ENCODE measurements around the gene IVNS1ABP. TPM values are rescaled to one million over a fixed set of nuclear protein-coding genes. Genes with fewer than 3 reads are reported as not detected.

The IVNS1ABP gene
- total RNA-seq, 4 donors from 2014 or later, result 41.8 to 125 (median 66.7) TPM

- Histone ChIP-seq H3K27ac (no peak overlapping the region), H3K27me3 (no peaks in the 10 kb centered on the region), H3K9me3 (no peaks in the 10 kb centered on the region), H3K4me3 (no peak overlapping the region), H3K36me3 (peaks cover 0 to 44% (median 0%) of the 10 kb centered on the region in 3 donors), H3K4me1 (no peaks in the 10 kb centered on the region)
- TF ChIP-seq EP300 (IDR thresholded peaks at IDR 0.05), result no peak
- no peak for TF ChIP-seq POLR2A (IDR thresholded peaks at IDR 0.05)
- TF ChIP-seq CTCF (IDR thresholded peaks at IDR 0.05), result no peak
- WGBS, 2 donors, result 96 to 98% methylated on average over 2 of the region's 2 CpGs
- no peak for DNase-seq (ENCODE audit: low spot score in 2 of 2)
These were observed 36.5 kb downstream of the IVNS1ABP start for GRCh38 chr1:185280589-185280988.

- Histone ChIP-seq H3K4me1 (no peaks in the 10 kb centered on the region), H3K36me3 (peaks cover 0 to 34% (median 0%) of the 10 kb centered on the region in 3 donors), H3K27me3 (no peaks in the 10 kb centered on the region), H3K9me3 (no peaks in the 10 kb centered on the region), H3K4me3 (no peak overlapping the region), H3K27ac (no peak overlapping the region)
- no peak for DNase-seq (ENCODE audit: low spot score in 2 of 2)
- TF ChIP-seq POLR2A (IDR thresholded peaks at IDR 0.05) (no peak), EP300 (IDR thresholded peaks at IDR 0.05) (no peak), CTCF (IDR thresholded peaks at IDR 0.05) (no peak)
These were observed 37.5 kb downstream of the IVNS1ABP start for GRCh38 chr1:185279571-185279970.

GRCh38 chr1:185271921-185272320 lies 45.1 kb downstream of the IVNS1ABP start:
- WGBS, 2 donors, result 91 to 93% methylated on average over 4 of the region's 4 CpGs
- Histone ChIP-seq H3K36me3 (peaks cover 0 to 7% (median 0%) of the 10 kb centered on the region in 3 donors), H3K4me3 (no peak overlapping the region), H3K27ac (no peak overlapping the region), H3K27me3 (no peaks in the 10 kb centered on the region), H3K4me1 (peaks cover 0 to 8% (median 0%) of the 10 kb centered on the region in 4 donors), H3K9me3 (no peaks in the 10 kb centered on the region)
- no peak for TF ChIP-seq CTCF (IDR thresholded peaks at IDR 0.05)
- TF ChIP-seq EP300 (IDR thresholded peaks at IDR 0.05), result no peak
- no peak for TF ChIP-seq POLR2A (IDR thresholded peaks at IDR 0.05)
- no peak for DNase-seq (ENCODE audit: low spot score in 2 of 2)

GRCh38 chr1:185268352-185268751 lies 48.7 kb downstream of the IVNS1ABP start:
- 47 to 51% methylated on average over 2 of the region's 2 CpGs for WGBS, 2 donors
- no peaks in the 10 kb centered on the region for H3K9me3 ChIP-seq
- peak overlapping the region in 2 of 4 donors; percentile 0 to 24 for H3K27ac ChIP-seq
- no peaks in the 10 kb centered on the region for H3K27me3 ChIP-seq
- no peak overlapping the region for H3K4me3 ChIP-seq
- peaks cover 0 to 8% (median 0%) of the 10 kb centered on the region in 4 donors for H3K4me1 ChIP-seq
- no peak for TF ChIP-seq POLR2A (IDR thresholded peaks at IDR 0.05)
- no peak for TF ChIP-seq CTCF (IDR thresholded peaks at IDR 0.05)
- DNase-seq (ENCODE audit: low spot score in 2 of 2), result no peak
- peaks cover 0 to 7% (median 0%) of the 10 kb centered on the region in 3 donors for H3K36me3 ChIP-seq

- no peak overlapping the region for H3K4me3 ChIP-seq
- no peak for DNase-seq (ENCODE audit: low spot score in 2 of 2)
- TF ChIP-seq CTCF (IDR thresholded peaks at IDR 0.05), result no peak
- TF ChIP-seq POLR2A (IDR thresholded peaks at IDR 0.05), result no peak
- no peak for TF ChIP-seq EP300 (IDR thresholded peaks at IDR 0.05)
- peaks cover 0 to 8% (median 0%) of the 10 kb centered on the region in 4 donors for H3K4me1 ChIP-seq
- H3K27me3 ChIP-seq, result no peaks in the 10 kb centered on the region
- H3K27ac ChIP-seq, result peak overlapping the region in 1 of 4 donors; percentile 24
- no peaks in the 10 kb centered on the region for H3K36me3 ChIP-seq
- no peaks in the 10 kb centered on the region for H3K9me3 ChIP-seq
These were observed 49.3 kb downstream of the IVNS1ABP start for GRCh38 chr1:185267701-185268100.

Measured in tibial nerve (tissue), 4 donors.